GM12891 (cell line): ENCODE data around the gene NOL11. TPM values are rescaled to one million over a fixed set of nuclear protein-coding genes. Genes with fewer than 3 reads are reported as not detected.
A peak's percentile ranks its signal among the peaks of the same experiment; 100 is the strongest.

ENCODE experiments used
- DNase-seq: peaks from one replicate; pipeline ENCODE4 v3.0.0; 2011; ENCODE audit warnings: low spot score; ENCODE audit not compliant: insufficient read length
- FAIRE-seq: peaks from 2 replicates; lab custom pipeline; 2011; peaks lifted over from hg19 to GRCh38; lab: Jason Lieb, UNC
- PAX5 ChIP-seq: IDR thresholded peaks from 2 replicates; pipeline ENCODE4 v1.6.1; 2011; ENCODE audit warnings: low read length, moderate library complexity, mild to moderate bottlenecking; ENCODE audit not compliant: insufficient read depth, severe bottlenecking
- POLR2A ChIP-seq: IDR thresholded peaks from 2 replicates; pipeline ENCODE4 v1.6.1; 2011; ENCODE audit warnings: low read depth, low read length, control low read depth
- POLR2AphosphoS5 ChIP-seq: IDR thresholded peaks from 2 replicates; pipeline ENCODE4 v1.6.1; 2011; ENCODE audit warnings: low read depth, low read length, control low read depth
- POU2F2 ChIP-seq: IDR thresholded peaks from 2 replicates; pipeline ENCODE4 v1.6.1; 2011; ENCODE audit warnings: low read depth, mild to moderate bottlenecking, control low read depth, low read length, moderate library complexity
- SPI1 ChIP-seq: IDR thresholded peaks from 2 replicates; pipeline ENCODE4 v1.6.1; 2011; ENCODE audit warnings: low read depth, low read length, control low read depth
- TAF1 ChIP-seq: IDR thresholded peaks from 2 replicates; pipeline ENCODE4 v1.6.1; 2011; ENCODE audit warnings: low read depth, low read length, control low read depth
- polyA plus RNA-seq: library from polyadenylated mRNA; unstranded; fragments of >200 nt; gene quantifications from one replicate; pipeline ENCODE4 v1.2.1, GENCODE V29; 2012; ENCODE audit warnings: low read depth, missing spikeins, inconsistent platforms; ENCODE audit not compliant: missing spikeins

The NOL11 gene
- polyA plus RNA-seq: 29.6 TPM

DNA sequence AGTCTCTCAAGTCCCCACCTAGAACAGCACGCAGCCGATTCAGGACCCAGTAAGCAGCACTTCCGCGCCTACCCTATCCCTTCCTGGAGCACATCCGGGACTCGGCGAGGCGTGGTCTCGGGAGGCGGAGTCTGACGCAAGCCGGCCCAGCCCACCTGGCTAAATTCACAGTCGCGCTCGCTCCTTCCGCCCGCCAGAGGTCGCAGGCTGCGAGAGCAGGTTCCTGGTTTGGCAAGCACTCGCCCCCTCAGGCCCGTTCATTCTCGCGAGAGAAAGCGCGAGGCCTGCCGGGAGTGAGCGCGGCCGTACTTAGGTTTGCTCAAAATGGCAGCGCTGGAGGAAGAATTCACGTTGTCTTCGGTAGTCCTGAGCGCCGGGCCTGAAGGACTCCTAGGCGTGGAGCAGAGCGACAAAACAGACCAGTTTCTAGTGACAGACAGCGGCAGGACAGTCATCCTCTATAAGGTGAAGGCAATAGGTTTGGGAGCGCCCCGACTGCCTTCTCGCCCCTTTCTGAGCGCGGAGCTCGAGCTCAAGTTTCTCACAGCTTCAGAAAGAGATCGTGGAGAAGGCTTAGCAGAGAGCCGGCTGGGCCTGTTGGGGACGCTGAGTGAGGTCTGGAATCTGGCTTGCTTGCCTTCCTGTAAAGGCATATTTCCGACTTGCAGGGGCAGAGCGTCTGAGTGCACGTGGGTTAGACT lies at the start of gene NOL11:
TSS of gene NOL11 (plus strand) at position 313 of the 701 bp plus-strand sequence. CDS start at position 325, 12 bp downstream.
- FAIRE-seq (peak; percentile 99), DNase-seq (peak; percentile 80)
- peak; percentile 49 for TF ChIP-seq SPI1
- peak; percentile 11 for TF ChIP-seq PAX5
- TF ChIP-seq POLR2AphosphoS5: peak; percentile 97
- peak; percentile 78 for TF ChIP-seq POU2F2
- TF ChIP-seq POLR2A: peak; percentile 98
- peak; percentile 89 for TF ChIP-seq TAF1

DNA sequence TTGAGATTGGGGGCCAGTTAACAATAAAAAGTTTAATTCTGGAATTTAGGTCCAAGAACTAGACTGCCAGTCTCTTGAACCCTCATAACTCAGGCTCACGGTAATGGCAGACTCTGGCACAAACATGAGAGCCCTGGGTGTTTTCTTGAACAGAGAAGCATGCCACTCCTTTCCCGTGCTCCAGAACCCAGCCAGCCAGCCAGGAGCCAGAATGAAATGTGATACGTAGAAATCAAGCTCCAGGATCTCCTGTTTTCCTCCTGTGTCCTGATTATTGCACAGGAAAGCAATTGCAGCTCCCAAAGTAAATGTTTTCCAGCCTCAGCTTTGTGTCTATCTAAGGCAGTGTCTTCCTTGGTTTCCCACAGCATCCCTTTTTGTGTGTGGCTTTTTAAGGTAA lies 46.2 kb upstream of the NOL11 start:
- FAIRE-seq (no peak), DNase-seq (no peak)
- TF ChIP-seq TAF1: no peak
- no peak for TF ChIP-seq POLR2A
- TF ChIP-seq PAX5: no peak
- TF ChIP-seq SPI1: no peak
- TF ChIP-seq POU2F2: no peak
- TF ChIP-seq POLR2AphosphoS5: no peak

DNA sequence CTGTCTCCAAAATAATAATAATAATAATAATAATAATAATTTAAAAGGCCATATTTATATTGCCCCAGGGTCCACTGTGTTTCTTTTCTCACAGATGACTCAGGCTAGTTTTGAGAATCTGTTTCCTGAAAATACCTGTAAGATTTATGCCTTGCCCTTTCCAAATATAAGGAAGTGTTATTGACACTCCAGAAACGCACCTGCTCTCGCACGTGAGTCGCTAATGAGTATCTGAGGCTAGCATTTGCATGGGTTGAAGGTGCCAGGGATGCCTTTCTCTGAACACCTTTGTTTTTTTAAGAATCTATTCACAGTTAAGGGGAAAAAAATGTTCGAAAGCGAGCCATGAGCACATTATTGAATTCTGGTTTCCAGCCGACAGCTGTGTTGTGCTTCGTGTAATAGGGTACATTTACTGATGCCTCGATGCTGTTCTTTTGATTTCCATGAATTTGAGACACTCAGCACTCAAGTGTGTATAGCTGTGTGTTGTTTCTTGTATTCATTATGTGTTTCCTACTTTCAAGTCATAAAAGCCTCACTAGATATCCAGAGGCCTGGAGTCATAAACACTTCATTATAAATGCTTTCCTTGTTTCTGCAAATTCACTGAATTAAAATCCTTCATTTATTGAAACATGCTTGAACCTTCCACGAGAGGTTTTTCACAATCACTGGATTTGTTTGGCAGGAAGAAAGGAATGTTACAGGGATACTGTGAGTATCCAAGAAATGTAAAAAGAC lies 45.0 kb upstream of the NOL11 start:
- no peak for TF ChIP-seq POLR2AphosphoS5
- no peak for TF ChIP-seq SPI1
- TF ChIP-seq POU2F2: no peak
- TF ChIP-seq TAF1: no peak
- no peak for TF ChIP-seq PAX5
- no peak for TF ChIP-seq POLR2A
- no peak for DNase-seq
- no peak for FAIRE-seq

DNA sequence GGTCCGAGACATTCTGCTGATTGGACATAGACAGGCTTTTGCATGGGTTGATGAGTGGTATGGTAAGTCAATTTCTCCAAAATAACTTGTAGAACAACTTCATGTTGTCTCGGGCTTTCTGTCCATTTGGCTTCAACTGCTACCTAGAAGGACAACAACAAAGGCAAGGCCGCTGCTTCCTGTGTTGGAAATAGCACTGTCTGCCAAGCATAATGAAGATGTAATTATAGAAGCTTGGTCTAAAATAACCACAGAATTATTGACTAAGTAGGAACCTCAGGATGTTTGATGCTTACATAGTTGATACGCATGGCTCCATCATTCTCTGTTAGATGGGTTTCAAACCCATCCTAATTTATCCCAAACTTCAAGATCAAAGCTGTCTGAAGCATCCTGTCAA lies 42.3 kb upstream of the NOL11 start:
- DNase-seq (no peak), FAIRE-seq (no peak)
- TF ChIP-seq SPI1: no peak
- no peak for TF ChIP-seq POLR2AphosphoS5
- TF ChIP-seq PAX5: no peak
- no peak for TF ChIP-seq TAF1
- TF ChIP-seq POLR2A: no peak
- no peak for TF ChIP-seq POU2F2

DNA sequence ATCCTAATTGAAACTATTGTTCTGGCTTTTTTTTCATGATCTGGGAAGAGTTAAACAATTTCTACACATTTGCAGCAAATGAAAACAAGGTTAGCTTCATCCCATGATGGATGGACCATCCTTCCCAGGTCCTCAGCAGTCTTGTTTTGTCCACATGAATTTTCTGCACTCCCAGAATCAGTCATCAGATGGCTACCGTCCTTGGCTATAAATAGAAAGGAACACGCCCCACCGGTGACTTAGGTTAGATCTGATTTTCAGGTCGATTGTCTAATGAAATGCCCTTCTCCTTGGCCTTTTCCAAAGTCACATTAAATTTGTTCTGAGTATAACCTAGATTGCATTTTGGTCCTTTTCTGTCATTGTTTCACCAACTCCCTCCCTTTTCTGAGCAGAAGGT lies 41.4 kb upstream of the NOL11 start:
- no peak for DNase-seq
- FAIRE-seq: no peak
- no peak for TF ChIP-seq SPI1
- TF ChIP-seq PAX5: no peak
- no peak for TF ChIP-seq POLR2A
- no peak for TF ChIP-seq POU2F2
- no peak for TF ChIP-seq POLR2AphosphoS5
- TF ChIP-seq TAF1: no peak

DNA sequence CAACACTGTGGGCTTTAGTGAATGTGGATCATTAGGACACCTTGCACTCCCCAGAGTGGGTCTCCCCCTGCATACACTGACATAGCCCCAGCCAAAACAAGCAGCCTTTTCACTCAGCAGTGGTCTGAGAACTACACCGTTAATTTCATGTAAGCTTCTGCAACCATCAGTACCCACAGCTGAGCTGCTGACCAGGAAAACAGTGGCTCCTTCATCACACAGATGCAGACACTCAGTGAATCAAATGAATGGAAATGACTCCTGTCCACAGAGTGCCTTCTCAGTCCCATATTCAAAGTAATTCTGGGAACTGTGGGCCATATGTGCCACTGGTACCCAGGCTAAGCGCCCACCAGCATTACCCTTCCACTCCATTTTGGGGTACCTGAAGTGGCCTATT lies 39.3 kb upstream of the NOL11 start:
- TF ChIP-seq POLR2AphosphoS5: no peak
- no peak for TF ChIP-seq POLR2A
- TF ChIP-seq POU2F2: no peak
- no peak for TF ChIP-seq PAX5
- TF ChIP-seq SPI1: no peak
- no peak for FAIRE-seq
- no peak for DNase-seq

DNA sequence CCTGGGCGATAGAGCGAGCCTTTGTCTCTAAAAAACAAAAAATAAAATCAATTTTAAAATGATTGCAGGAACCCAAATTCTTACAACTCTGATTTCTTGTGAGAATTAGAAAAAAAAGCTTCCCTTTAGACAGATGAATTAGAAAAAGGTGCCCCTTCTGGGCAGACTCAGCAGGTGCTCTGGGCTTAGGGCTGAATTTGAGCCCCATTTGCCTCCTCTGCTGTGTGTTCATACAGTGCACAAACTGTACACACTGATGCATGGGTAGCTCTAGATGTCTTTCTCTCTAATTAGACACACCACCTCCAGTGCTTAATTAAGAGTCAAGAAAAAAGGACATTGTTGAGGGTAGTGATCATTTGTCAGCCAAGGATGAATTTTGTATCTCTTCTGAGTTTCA lies 38.5 kb upstream of the NOL11 start:
- DNase-seq: no peak
- TF ChIP-seq POU2F2: no peak
- TF ChIP-seq POLR2AphosphoS5: no peak
- no peak for TF ChIP-seq POLR2A
- no peak for TF ChIP-seq PAX5
- no peak for TF ChIP-seq TAF1
- TF ChIP-seq SPI1: no peak
- no peak for FAIRE-seq

DNA sequence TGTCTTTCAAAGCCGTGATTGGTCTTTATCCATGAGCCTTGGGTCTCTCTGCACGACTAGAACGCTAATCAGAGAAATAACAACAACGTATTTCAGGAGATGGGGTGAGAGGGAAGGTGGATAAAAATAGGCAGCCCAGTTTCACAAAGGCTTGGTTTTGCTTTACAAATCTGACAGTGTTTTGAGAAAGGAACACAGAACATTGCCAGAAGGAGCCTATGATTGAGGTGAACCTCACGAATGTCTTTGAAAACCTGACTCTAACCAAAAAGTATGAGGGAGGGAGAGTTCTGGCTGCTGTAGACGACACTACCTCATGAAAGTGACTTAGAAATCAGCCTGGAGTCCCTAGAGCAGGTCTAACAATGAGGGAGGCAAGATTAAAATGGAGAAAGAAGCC lies 38.0 kb upstream of the NOL11 start:
- DNase-seq (no peak), FAIRE-seq (peak; percentile 75)
- TF ChIP-seq SPI1 (no peak), POU2F2 (0 out of 2 replicates have a peak, but pooled peaks have one; percentile 24), POLR2A (peak; percentile 39; the same call in 1 of the 2 replicates), PAX5 (no peak)

DNA sequence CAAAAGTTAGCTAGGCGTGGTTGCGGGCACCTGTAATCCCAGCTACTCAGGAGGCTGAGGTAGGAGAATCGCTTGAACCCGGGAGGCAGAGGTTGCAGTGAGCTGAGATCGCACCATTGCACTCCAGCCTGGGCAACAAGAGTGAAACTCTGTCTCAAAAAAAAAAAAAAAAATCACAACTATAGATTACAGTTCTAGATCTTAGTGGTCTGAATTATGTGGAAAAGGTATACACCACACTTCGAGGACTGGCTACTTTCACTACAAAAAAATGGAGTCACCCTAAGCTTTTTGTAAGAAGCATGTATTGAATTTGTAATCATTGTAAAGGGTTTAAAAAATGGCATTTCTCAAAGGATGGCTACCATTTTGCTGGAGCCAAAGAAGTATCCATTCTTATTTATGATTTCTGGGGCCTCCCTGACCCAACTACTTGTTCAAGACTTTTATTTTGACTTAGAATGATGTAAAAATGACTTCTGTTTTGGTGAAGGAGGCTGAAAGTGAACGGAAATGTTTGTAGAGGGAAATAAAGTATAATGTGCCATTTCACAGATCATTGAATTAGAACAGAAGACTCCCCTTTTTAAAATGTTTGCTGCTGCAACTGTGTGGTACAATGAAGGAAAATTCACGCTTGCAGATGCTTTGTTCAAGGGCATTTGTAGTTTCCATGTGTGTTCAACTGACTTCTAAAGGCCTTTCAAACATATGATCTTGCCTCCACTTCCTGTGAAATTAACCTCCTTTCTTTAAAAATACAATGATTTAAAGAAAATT lies 37.1 kb upstream of the NOL11 start:
- TF ChIP-seq POLR2A (no peak), TAF1 (no peak), POLR2AphosphoS5 (no peak)
- no peak for DNase-seq
- no peak for FAIRE-seq
